Upper lobe of left lung (tissue), 6 donors: ENCODE results near the gene ABCF3. TPM values are rescaled to one million over a fixed set of nuclear protein-coding genes. Genes with fewer than 3 reads are reported as not detected.

ENCODE experiments used
- ATAC-seq, 2 donors: fragments of 200-7000 bp; cut with Tn5 transposase; one replicate each; pipeline ENCODE4 v1.9.1; 2022; ENCODE audit warnings: mild to moderate bottlenecking in 2 of 2, moderate library complexity in 2 of 2; ENCODE audit not compliant: low FRiP score in 2 of 2
- DNase-seq, 2 donors: peaks; one replicate each; pipeline ENCODE4 v3.0.0-alpha.2; 2019 to 2020
- H3K27ac ChIP-seq, 4 donors: fragments of 200-600 bp; sonication (generic); one replicate each; pipeline ENCODE4 v1.5.1; 2016 to 2019
- H3K27me3 ChIP-seq, 4 donors: fragments of 200-600 bp; sonication (generic); one replicate each; pipeline ENCODE4 v1.5.1; 2017 to 2019
- H3K36me3 ChIP-seq, 4 donors: fragments of 200-600 bp; sonication (generic); one replicate each; pipeline ENCODE4 v1.5.1; 2016 to 2019
- H3K4me1 ChIP-seq, 4 donors: fragments of 200-600 bp; sonication (generic); one replicate each; pipeline ENCODE4 v1.5.1; 2018 to 2019
- H3K4me3 ChIP-seq, 4 donors: fragments of 200-600 bp; sonication (generic); one replicate each; pipeline ENCODE4 v1.5.1; 2017 to 2019; ENCODE audit warnings: mild to moderate bottlenecking in 2 of 4, moderate library complexity in 1 of 4
- H3K9me3 ChIP-seq, 4 donors: fragments of 200-600 bp; sonication (generic); one replicate each; pipeline ENCODE4 v1.5.1; 2018 to 2019
- CTCF ChIP-seq, 6 experiments: fragments of 450-650 bp in 4 of 6; fragments of 200-600 bp in 2 of 6; sonication (generic) in 2 of 6; IDR thresholded peaks; one replicate each; pipeline ENCODE4 v1.5.1; 2016 to 2019; ENCODE audit warnings: antibody characterized with exemption in 6 of 6
- EP300 ChIP-seq, 4 donors: sonication (generic); formaldehyde crosslinking; IDR thresholded peaks; one replicate each; pipeline ENCODE4 v1.5.1; 2017; ENCODE audit warnings: antibody characterized with exemption in 4 of 4, control low read depth in 2 of 4
- POLR2A ChIP-seq, 4 donors: fragments of 450-650 bp; IDR thresholded peaks; one replicate each; pipeline ENCODE4 v1.5.1; 2016 to 2017; ENCODE audit warnings: antibody characterized with exemption in 4 of 4, mild to moderate bottlenecking in 2 of 4
- POLR2AphosphoS5 ChIP-seq, 2 donors: sonication (generic); formaldehyde crosslinking; IDR thresholded peaks; one replicate each; pipeline ENCODE4 v1.5.1; 2017; ENCODE audit warnings: antibody characterized with exemption in 2 of 2
- WGBS, 2 donors: methylation state at CpG; one replicate each; pipeline ENCODE4 v1.1.5; 2017 to 2018; 5-methylcytosine and 5-hydroxymethylcytosine counted together
- total RNA-seq, 6 donors: library from RNA; depleted of rRNA in 4 of 6; stranded (reverse); fragments of >200 nt in 4 of 6; gene quantifications; one replicate each; pipeline versions ENCODE4 v1.1.0 to v1.2.1, GENCODE V29; 2016 to 2021
- donor health status: DM: no; HTN: no; CAD: no; lungs with moderate emphysema.
- donor health status: DM: no; HTN: yes; CAD: no; lungs with severe emphysema.

ABCF3 gene
- total RNA-seq, 6 donors from 2014 or later: 52.6 to 184 (median 73.1) TPM

GRCh38 chr3:184167786-184168185 is 18.2 kb upstream of the ABCF3 start:
- 100% methylated on average over 8 of the region's 8 CpGs; no CpG with 5 or more reads in 1 of the 2 donors for WGBS, 2 donors
- Histone ChIP-seq H3K4me1 (no peaks in the 10 kb centered on the region), H3K9me3 (no peaks in the 10 kb centered on the region), H3K27me3 (no peaks in the 10 kb centered on the region), H3K27ac (no peak overlapping the region), H3K36me3 (peaks cover 29 to 98% (median 86%) of the 10 kb centered on the region in 4 donors), H3K4me3 (no peak overlapping the region)
- no peak for TF ChIP-seq POLR2A (IDR thresholded peaks at IDR 0.05)
- TF ChIP-seq EP300 (IDR thresholded peaks at IDR 0.05): no peak
- TF ChIP-seq POLR2AphosphoS5 (IDR thresholded peaks at IDR 0.05): no peak
- no peak for TF ChIP-seq CTCF (IDR thresholded peaks at IDR 0.05)
- DNase-seq (no peak), ATAC-seq (no peak)

- DNase-seq (no peak), ATAC-seq (peak in 1 of 2 donors; percentile 76)
- no peaks in the 10 kb centered on the region for H3K27me3 ChIP-seq
- no peak overlapping the region for H3K4me3 ChIP-seq
- WGBS, 2 donors: 83 to 86% methylated on average over 7 to 9 of the region's 9 CpGs
- H3K36me3 ChIP-seq: peaks cover 29 to 95% (median 81%) of the 10 kb centered on the region in 4 donors
- TF ChIP-seq EP300 (IDR thresholded peaks at IDR 0.05) (no peak), CTCF (IDR thresholded peaks at IDR 0.05) (no peak), POLR2A (IDR thresholded peaks at IDR 0.05) (no peak), POLR2AphosphoS5 (IDR thresholded peaks at IDR 0.05) (no peak)
- no peaks in the 10 kb centered on the region for H3K4me1 ChIP-seq
- no peak overlapping the region for H3K27ac ChIP-seq
- no peaks in the 10 kb centered on the region for H3K9me3 ChIP-seq
Observed at GRCh38 chr3:184168363-184169120, 17.5 kb upstream of the ABCF3 start.

GRCh38 chr3:184169896-184170875 is 15.8 kb upstream of the ABCF3 start:
- peaks cover 15 to 79% (median 66%) of the 10 kb centered on the region in 4 donors for H3K36me3 ChIP-seq
- H3K27ac ChIP-seq: no peak overlapping the region
- ATAC-seq (no peak), DNase-seq (no peak)
- H3K4me1 ChIP-seq: peaks cover 0 to 8% (median 4%) of the 10 kb centered on the region in 4 donors
- H3K4me3 ChIP-seq: no peak overlapping the region
- H3K9me3 ChIP-seq: no peaks in the 10 kb centered on the region
- TF ChIP-seq EP300 (IDR thresholded peaks at IDR 0.05): no peak
- TF ChIP-seq CTCF (IDR thresholded peaks at IDR 0.05): no peak
- no peak for TF ChIP-seq POLR2AphosphoS5 (IDR thresholded peaks at IDR 0.05)
- no peak for TF ChIP-seq POLR2A (IDR thresholded peaks at IDR 0.05)
- WGBS, 2 donors: 89 to 95% methylated on average over 38 to 60 of the region's 66 CpGs
- no peaks in the 10 kb centered on the region for H3K27me3 ChIP-seq

GRCh38 chr3:184171562-184171961 is 14.4 kb upstream of the ABCF3 start:
- no peak for DNase-seq
- no peak for ATAC-seq
- no peak for TF ChIP-seq POLR2A (IDR thresholded peaks at IDR 0.05)
- no peak for TF ChIP-seq POLR2AphosphoS5 (IDR thresholded peaks at IDR 0.05)
- TF ChIP-seq EP300 (IDR thresholded peaks at IDR 0.05): no peak
- TF ChIP-seq CTCF (IDR thresholded peaks at IDR 0.05): no peak
- Histone ChIP-seq H3K9me3 (no peaks in the 10 kb centered on the region), H3K4me3 (no peak overlapping the region), H3K36me3 (peaks cover 9 to 65% (median 52%) of the 10 kb centered on the region in 4 donors), H3K27me3 (no peaks in the 10 kb centered on the region), H3K4me1 (peaks cover 8 to 21% (median 15%) of the 10 kb centered on the region in 4 donors), H3K27ac (no peak overlapping the region)
- WGBS, 2 donors: 84 to 97% methylated on average over 9 of the region's 9 CpGs
